HG02623 (cell line): Measurements from ENCODE around the gene RHAG.

Experiments
- ATAC-seq: cut with Tn5 transposase; IDR thresholded peaks from one replicate; pipeline ENCODE4 v1.9.1; 2021; ENCODE audit warnings: moderate library complexity; ENCODE audit not compliant: unreplicated experiment

Gene RHAG

GRCh38 chr6:49565261-49565660 is 71.4 kb downstream of the RHAG start:
- no peak for ATAC-seq

- ATAC-seq, result no peak
Measured at GRCh38 chr6:49564552-49564951, 72.1 kb downstream of the RHAG start.

DNA sequence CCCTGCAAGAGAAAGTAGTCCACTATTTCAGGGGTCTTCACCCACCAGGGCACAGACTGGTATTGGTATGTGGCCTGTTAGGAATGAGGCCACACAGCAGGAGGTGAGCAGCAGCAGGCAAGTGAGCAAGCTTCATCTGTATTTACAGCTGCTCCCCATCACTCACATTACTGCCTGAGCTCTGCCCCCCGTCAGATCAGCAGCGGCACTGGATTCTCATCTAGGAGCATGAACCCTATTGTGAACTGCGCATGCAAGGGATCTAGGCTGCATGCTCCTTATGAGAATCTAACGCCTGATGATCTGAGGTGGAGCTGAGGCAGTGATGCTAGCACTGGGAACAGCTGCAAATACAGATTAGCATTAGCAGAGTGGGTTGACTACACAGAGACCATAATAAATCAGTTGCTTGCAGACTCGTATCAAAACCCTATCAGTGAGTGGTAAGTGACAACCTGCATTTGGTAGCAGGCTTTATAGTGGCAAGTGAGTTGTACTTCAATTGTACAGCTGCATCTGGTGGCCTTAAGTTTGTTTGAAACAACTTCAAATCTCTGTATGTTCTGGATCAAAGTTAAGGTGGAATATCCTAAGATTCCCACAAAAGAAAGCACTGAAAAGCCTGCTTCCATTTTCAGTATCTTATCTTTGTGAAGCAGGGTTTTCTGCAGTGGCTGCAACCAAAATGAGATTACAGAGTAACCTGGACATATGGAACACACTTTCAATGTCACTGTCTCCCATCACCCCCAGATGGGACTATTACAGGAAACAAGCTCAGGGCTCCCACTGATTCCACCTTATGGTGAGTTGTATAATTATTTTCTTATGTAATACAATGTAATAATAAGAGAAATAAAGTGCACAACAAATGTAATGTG is 73.4 kb downstream of the RHAG start:
- ATAC-seq, result no peak

DNA sequence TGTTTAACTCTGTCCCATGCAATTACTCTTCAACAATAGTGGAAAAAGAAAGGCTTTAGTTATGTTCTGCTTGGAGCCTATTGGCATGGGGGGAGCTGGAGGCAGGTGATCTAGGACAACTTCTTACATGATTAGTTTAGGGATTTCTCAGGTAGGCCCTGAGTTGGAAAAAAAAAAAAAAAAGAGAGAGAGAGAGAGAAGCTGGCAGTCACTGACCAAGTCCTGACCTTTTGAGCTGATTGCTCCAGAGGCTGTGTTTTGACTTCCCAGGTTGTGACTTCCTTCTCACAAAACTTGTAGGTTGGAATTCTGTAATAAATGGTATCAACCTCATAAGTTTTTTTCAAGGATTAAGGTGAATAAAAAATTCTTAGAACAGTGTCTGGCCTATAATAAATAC is 78.4 kb downstream of the RHAG start:
- no peak for ATAC-seq

DNA sequence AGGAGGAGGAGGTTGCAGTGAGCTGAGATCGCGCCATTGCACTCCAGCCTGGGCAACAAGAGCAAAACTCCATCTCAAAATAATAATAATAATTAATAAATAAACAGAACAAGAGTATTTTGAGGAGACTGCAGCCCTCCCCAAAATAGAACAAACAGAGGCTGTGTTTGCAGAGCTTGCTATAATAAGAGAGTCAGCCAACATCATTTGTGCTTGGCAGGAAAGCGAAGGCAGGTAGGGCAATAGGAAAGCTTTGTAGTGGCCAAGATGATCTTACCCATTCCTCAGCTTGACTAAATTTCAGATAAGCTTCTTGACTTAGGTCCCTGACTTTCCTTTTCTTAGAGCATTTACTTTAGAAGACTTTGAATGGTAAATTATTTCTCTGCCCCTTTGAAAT is 79.5 kb downstream of the RHAG start:
- ATAC-seq, result no peak

DNA sequence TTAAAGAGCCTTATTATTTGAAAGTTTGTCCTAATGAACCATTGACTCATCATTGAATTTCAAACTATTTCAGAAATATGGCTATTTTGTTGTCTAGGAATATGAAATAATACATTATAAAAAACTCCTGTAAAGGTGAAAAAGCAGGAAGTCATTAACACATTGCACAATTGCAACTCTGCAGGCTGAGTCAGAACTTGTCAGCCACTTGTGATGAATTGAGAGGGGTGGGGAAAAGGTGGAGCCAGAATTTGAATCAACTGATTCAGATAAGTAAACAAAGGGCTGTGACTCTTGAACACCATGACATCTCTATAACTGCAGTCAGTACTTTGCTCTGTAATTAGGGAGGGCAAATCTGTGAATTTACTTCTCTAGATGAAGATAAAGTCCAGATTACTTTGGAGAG is 80.2 kb downstream of the RHAG start:
- ATAC-seq, result no peak

GRCh38 chr6:49555951-49556350 is 80.7 kb downstream of the RHAG start:
- no peak for ATAC-seq
